ENCODE measurements around the gene CTSE. TPM values are rescaled to one million over a fixed set of nuclear protein-coding genes. Genes with fewer than 3 reads are reported as not detected.

The CTSE gene
- total RNA-seq, 4 donors from 2014 or later = 0.13 TPM; not detected in 3

GRCh38 chr1:205978676-205979075 lies 45.0 kb downstream of the CTSE start:
- Histone ChIP-seq H3K27me3 (peaks cover 0 to 5% (median 0%) of the 10 kb centered on the region in 4 donors), H3K4me3 (no peak overlapping the region), H3K4me1 (peaks cover 0 to 19% (median 3%) of the 10 kb centered on the region in 4 donors), H3K36me3 (peaks cover 0 to 2% (median 0%) of the 10 kb centered on the region in 4 donors), H3K27ac (replicated peaks in 1 of 4) (no peak overlapping the region), H3K9me3 (no peaks in the 10 kb centered on the region)
- TF ChIP-seq EP300 (IDR thresholded peaks at IDR 0.05) (no peak), POLR2A (IDR thresholded peaks at IDR 0.05; ENCODE audit: low read depth) (no peak), POLR2AphosphoS5 (IDR thresholded peaks at IDR 0.05) (no peak)
- TF ChIP-seq, protein P1, sequence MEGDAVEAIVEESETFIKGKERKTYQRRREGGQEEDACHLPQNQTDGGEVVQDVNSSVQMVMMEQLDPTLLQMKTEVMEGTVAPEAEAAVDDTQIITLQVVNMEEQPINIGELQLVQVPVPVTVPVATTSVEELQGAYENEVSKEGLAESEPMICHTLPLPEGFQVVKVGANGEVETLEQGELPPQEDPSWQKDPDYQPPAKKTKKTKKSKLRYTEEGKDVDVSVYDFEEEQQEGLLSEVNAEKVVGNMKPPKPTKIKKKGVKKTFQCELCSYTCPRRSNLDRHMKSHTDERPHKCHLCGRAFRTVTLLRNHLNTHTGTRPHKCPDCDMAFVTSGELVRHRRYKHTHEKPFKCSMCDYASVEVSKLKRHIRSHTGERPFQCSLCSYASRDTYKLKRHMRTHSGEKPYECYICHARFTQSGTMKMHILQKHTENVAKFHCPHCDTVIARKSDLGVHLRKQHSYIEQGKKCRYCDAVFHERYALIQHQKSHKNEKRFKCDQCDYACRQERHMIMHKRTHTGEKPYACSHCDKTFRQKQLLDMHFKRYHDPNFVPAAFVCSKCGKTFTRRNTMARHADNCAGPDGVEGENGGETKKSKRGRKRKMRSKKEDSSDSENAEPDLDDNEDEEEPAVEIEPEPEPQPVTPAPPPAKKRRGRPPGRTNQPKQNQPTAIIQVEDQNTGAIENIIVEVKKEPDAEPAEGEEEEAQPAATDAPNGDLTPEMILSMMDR (IDR thresholded peaks at IDR 0.05) = no peak
- intact Hi-C loops (cut with DNase I) = loop anchor here (5.0 kb wide), 1 partner anchor 386 kb away; no protein-coding TSS in a partner anchor
- no peak for DNase-seq (ENCODE audit: extremely low spot score)
- WGBS = 81% methylated on average over 7 of the region's 7 CpGs

GRCh38 chr1:205977402-205978014 lies 46.2 kb downstream of the CTSE start:
- H3K9me3 ChIP-seq = no peaks in the 10 kb centered on the region
- DNase-seq (ENCODE audit: extremely low spot score) = no peak
- no peak overlapping the region for H3K27ac ChIP-seq (replicated peaks in 1 of 4)
- no peak overlapping the region for H3K4me3 ChIP-seq
- TF ChIP-seq, protein P1 (IDR thresholded peaks at IDR 0.05) = peak; percentile 90 to 96 (median 96)
- no peak for TF ChIP-seq EP300 (IDR thresholded peaks at IDR 0.05)
- TF ChIP-seq POLR2AphosphoS5 (IDR thresholded peaks at IDR 0.05) = peak in 1 of 2 donors; percentile 32
- peaks cover 0 to 5% (median 0%) of the 10 kb centered on the region in 4 donors for H3K27me3 ChIP-seq
- 94% methylated on average over 2 of the region's 2 CpGs for WGBS
- intact Hi-C loops (cut with DNase I) = loop anchor here (1.0 to 5.0 kb wide), 4 partner anchors 59 to 385 kb away; no protein-coding TSS in a partner anchor
- peaks cover 0 to 19% (median 3%) of the 10 kb centered on the region in 4 donors for H3K4me1 ChIP-seq
- no peaks in the 10 kb centered on the region for H3K36me3 ChIP-seq

DNA sequence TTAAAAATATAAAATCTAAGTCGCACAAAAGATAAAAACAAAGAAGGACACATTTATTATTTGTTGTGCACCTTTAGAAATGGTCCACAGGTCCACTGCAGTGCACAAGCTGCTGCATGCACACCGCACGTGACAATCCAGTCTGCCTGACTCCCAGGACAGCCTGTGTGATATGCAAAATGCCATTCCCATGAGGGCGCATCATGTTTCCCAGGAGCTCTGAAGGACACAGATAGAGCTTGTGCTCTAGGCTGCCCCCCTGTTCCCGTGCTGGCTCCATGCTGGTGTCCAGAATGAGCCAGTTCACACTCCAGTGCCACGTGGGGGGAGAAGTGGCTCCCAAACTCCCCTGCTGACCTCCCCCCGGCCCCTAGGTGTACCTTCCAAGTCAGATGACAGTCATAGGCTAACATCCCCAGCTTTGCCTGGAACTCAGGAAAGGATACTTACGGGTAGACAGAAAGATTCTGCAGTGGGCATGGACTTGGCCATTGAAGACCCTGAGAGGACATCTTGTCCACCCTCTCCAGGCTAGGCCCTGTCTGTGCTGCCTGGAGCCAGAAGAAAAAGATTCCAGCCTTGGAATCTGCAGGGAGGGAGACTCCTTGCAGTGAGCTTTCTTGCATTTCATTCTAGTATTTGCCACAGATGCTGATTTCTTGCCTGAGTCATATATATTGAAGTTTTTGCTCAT lies 46.8 kb downstream of the CTSE start:
- Histone ChIP-seq H3K4me3 (no peak overlapping the region), H3K4me1 (peaks cover 0 to 19% (median 3%) of the 10 kb centered on the region in 4 donors), H3K27ac (replicated peaks in 1 of 4) (no peak overlapping the region), H3K27me3 (peaks cover 0 to 5% (median 0%) of the 10 kb centered on the region in 4 donors), H3K36me3 (no peaks in the 10 kb centered on the region), H3K9me3 (no peaks in the 10 kb centered on the region)
- WGBS = 69% methylated on average over 7 of the region's 8 CpGs
- DNase-seq (ENCODE audit: extremely low spot score) = no peak
- no peak for TF ChIP-seq POLR2AphosphoS5 (IDR thresholded peaks at IDR 0.05)
- no peak for TF ChIP-seq POLR2A (IDR thresholded peaks at IDR 0.05; ENCODE audit: low read depth)
- TF ChIP-seq EP300 (IDR thresholded peaks at IDR 0.05) = no peak
- TF ChIP-seq, protein P1 (IDR thresholded peaks at IDR 0.05) = no peak
- intact Hi-C loops (cut with DNase I) = loop anchor here (1.0 to 5.0 kb wide), 4 partner anchors 58 to 385 kb away; no protein-coding TSS in a partner anchor

GRCh38 chr1:205976036-205976435 lies 47.7 kb downstream of the CTSE start:
- H3K4me1 ChIP-seq = peaks cover 0 to 19% (median 3%) of the 10 kb centered on the region in 4 donors
- intact Hi-C loops (cut with DNase I) = loop anchor here (2.0 to 5.0 kb wide), 3 partner anchors 57 to 384 kb away; no protein-coding TSS in a partner anchor
- H3K36me3 ChIP-seq = no peaks in the 10 kb centered on the region
- no peaks in the 10 kb centered on the region for H3K9me3 ChIP-seq
- H3K27me3 ChIP-seq = peaks cover 0 to 5% (median 0%) of the 10 kb centered on the region in 4 donors
- no peak overlapping the region for H3K4me3 ChIP-seq
- TF ChIP-seq POLR2AphosphoS5 (IDR thresholded peaks at IDR 0.05) (no peak), POLR2A (IDR thresholded peaks at IDR 0.05; ENCODE audit: low read depth) (no peak), EP300 (IDR thresholded peaks at IDR 0.05) (no peak)
- TF ChIP-seq, protein P1 (IDR thresholded peaks at IDR 0.05) = no peak
- DNase-seq (ENCODE audit: extremely low spot score) = no peak
- no peak overlapping the region for H3K27ac ChIP-seq (replicated peaks in 1 of 4)
- 90% methylated on average over 3 of the region's 4 CpGs for WGBS

Measured in esophagus muscularis mucosa (tissue), 4 donors.